Left lung (tissue), 10 donors: ENCODE data around the gene CWC27. TPM values are rescaled to one million over a fixed set of nuclear protein-coding genes. Genes with fewer than 3 reads are reported as not detected.

ENCODE experiments used
- ATAC-seq: fragments of 200-7000 bp; cut with Tn5 transposase; one replicate; pipeline ENCODE4 v1.9.1; 2020; ENCODE audit warnings: moderate library complexity
- DNase-seq, 4 donors: peaks; one replicate each; pipeline ENCODE4 v3.0.0-alpha.2; 2013 to 2020
- H3K27ac ChIP-seq, 2 donors: fragments of 200-600 bp; sonication (generic) in 1 of 2; one replicate each; pipeline versions ENCODE4 v1.5.0 to v1.8.0; 2020 to 2021
- H3K27me3 ChIP-seq, 2 donors: fragments of 200-600 bp; sonication (generic) in 1 of 2; one replicate each; pipeline versions ENCODE4 v1.5.0 to v1.8.0; 2020 to 2021
- H3K36me3 ChIP-seq, 2 donors: fragments of 200-600 bp; sonication (generic) in 1 of 2; one replicate each; pipeline versions ENCODE4 v1.5.0 to v1.8.0; 2020 to 2021
- H3K4me1 ChIP-seq, 2 donors: fragments of 200-600 bp; one replicate each; pipeline ENCODE4 v1.8.0; 2021
- H3K4me3 ChIP-seq, 2 donors: fragments of 200-600 bp; sonication (generic) in 1 of 2; one replicate each; pipeline versions ENCODE4 v1.5.0 to v1.8.0; 2020 to 2021; ENCODE audit warnings: mild to moderate bottlenecking in 1 of 2
- H3K9me3 ChIP-seq, 2 donors: fragments of 200-600 bp; sonication (generic) in 1 of 2; one replicate each; pipeline versions ENCODE4 v1.5.0 to v1.8.0; 2020 to 2021
- CTCF ChIP-seq, 2 donors: fragments of 200-600 bp; sonication (generic) in 1 of 2; IDR thresholded peaks; one replicate each; pipeline versions ENCODE4 v1.5.0 to v1.8.0; 2021; ENCODE audit warnings: antibody characterized with exemption in 2 of 2
- intact Hi-C, 2 donors: fragments of 100-400 bp; cut with DNase I; formaldehyde crosslinking; loops; one replicate each; pipeline versions ENCODE4 v1.11.2 to v1.14.2; 2022
- polyA plus RNA-seq, 6 donors: library from polyadenylated mRNA; unstranded; fragments of 120-200 nt; gene quantifications; one replicate each; pipeline ENCODE4 v1.2.1, GENCODE V29; 2013; ENCODE audit not compliant: insufficient read length in 6 of 6
- total RNA-seq, 2 donors: library from RNA; stranded (reverse); fragmentation: NEBNext Ultra II Directional; extraction: Animal tissue kit (Norgen Biotek cat#: 25700); gene quantifications; one replicate each; pipeline ENCODE4 v1.2.1, GENCODE V29; 2021
- donor health status: DM: no; HTN: yes; CAD: no.
- donor health status: DM: no; HTN: no; CAD: no.

Gene CWC27
- total and polyA plus RNA-seq, 8 donors = 14.3 to 45.4 (median 36.3) TPM

DNA sequence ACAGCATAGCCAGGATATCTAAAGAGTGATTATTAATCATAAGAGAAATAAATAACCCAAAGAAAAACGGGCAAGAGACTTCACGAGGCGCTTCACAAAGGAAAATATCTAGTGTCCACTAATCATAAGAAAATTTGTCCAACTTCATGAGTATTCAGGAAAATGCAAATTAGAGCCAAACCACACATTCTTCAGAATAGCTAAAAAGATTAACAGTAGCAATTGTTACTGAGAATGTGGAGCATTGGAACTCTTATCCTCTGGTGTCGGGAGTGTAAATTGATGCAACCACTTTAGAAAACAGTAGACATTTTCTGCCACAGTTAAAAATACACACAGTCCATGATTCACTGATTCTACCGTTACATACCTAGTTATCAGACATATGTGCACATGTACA lies 145.7 kb downstream of the CWC27 start:
- no peaks in the 10 kb centered on the region for H3K27me3 ChIP-seq
- H3K9me3 ChIP-seq = peaks cover 0 to 11% of the 10 kb centered on the region in 2 donors
- no peak overlapping the region for H3K27ac ChIP-seq
- H3K4me1 ChIP-seq = no peaks in the 10 kb centered on the region
- TF ChIP-seq CTCF (IDR thresholded peaks at IDR 0.05) = no peak
- no peak overlapping the region for H3K4me3 ChIP-seq
- H3K36me3 ChIP-seq = peaks cover 0 to 9% of the 10 kb centered on the region in 2 donors
- intact Hi-C loops = no loop called here
- DNase-seq = no peak
- no peak for ATAC-seq

DNA sequence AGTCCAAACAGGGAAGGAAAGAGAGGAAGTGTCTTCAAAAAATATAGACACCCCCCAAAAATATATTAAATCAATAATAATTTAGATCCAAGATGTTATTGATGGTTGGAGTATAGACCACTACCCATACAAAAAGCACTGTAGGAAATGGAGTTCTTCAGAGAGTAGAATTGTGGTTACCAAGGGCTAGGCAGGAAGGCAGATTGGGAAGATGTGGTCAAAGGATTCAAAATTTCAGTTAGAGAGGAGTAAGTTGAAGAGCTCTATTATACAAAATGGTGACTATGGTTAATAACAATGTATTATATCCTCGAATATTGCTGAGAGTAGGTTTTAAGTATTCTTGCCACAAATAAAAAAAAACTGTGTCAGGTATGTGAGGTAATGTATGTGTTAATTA lies 149.4 kb downstream of the CWC27 start:
- TF ChIP-seq CTCF (IDR thresholded peaks at IDR 0.05) = no peak
- ATAC-seq (no peak), DNase-seq (no peak)
- no peak overlapping the region for H3K27ac ChIP-seq
- no peaks in the 10 kb centered on the region for H3K4me1 ChIP-seq
- peaks cover 0 to 23% of the 10 kb centered on the region in 2 donors for H3K36me3 ChIP-seq
- no peaks in the 10 kb centered on the region for H3K27me3 ChIP-seq
- H3K9me3 ChIP-seq = peaks cover 3 to 33% of the 10 kb centered on the region in 2 donors
- intact Hi-C loops = no loop called here
- no peak overlapping the region for H3K4me3 ChIP-seq

DNA sequence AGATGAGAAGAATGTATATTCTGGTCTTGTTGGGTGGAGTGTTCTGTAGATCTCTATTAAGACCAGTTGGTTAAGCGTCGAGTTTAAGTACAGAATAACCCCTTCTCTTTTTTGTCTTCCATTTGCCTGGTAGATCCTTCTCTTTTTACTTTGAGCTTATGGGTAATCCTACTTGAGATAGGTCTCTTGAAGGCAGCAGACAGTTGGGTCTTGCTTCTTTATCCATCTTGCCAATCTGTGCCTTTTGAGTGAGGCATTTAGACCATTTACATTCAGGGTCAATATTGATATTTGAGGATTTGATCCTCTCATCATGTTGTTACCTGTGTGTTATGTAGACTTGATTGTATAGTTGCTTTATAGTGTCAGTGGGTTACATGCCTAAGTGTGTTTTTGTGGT lies 152.7 kb downstream of the CWC27 start:
- intact Hi-C loops = no loop called here
- Histone ChIP-seq H3K4me3 (no peak overlapping the region), H3K27me3 (no peaks in the 10 kb centered on the region), H3K27ac (no peak overlapping the region), H3K4me1 (no peaks in the 10 kb centered on the region), H3K9me3 (peaks cover 3 to 33% of the 10 kb centered on the region in 2 donors), H3K36me3 (peaks cover 0 to 23% of the 10 kb centered on the region in 2 donors)
- TF ChIP-seq CTCF (IDR thresholded peaks at IDR 0.05) = no peak
- no peak for DNase-seq
- ATAC-seq = no peak

- peaks cover 0 to 23% of the 10 kb centered on the region in 2 donors for H3K36me3 ChIP-seq
- H3K4me1 ChIP-seq = no peaks in the 10 kb centered on the region
- no peak overlapping the region for H3K4me3 ChIP-seq
- intact Hi-C loops = no loop called here
- no peak overlapping the region for H3K27ac ChIP-seq
- H3K27me3 ChIP-seq = no peaks in the 10 kb centered on the region
- no peak for ATAC-seq
- peaks cover 3 to 33% of the 10 kb centered on the region in 2 donors for H3K9me3 ChIP-seq
- no peak for DNase-seq
- TF ChIP-seq CTCF (IDR thresholded peaks at IDR 0.05) = no peak
These were observed 154.5 kb downstream of the CWC27 start for GRCh38 chr5:64923151-64923685.

GRCh38 chr5:64925123-64925522 lies 156.4 kb downstream of the CWC27 start:
- Histone ChIP-seq H3K27me3 (no peaks in the 10 kb centered on the region), H3K4me1 (no peaks in the 10 kb centered on the region), H3K4me3 (no peak overlapping the region), H3K9me3 (peaks cover 3 to 21% of the 10 kb centered on the region in 2 donors), H3K27ac (no peak overlapping the region), H3K36me3 (peaks cover 0 to 12% of the 10 kb centered on the region in 2 donors)
- TF ChIP-seq CTCF (IDR thresholded peaks at IDR 0.05) = no peak
- ATAC-seq = no peak
- no peak for DNase-seq
- intact Hi-C loops = no loop called here
